EL (cell line): Measurements from ENCODE around the gene SESN3.
A peak's percentile ranks its signal among the peaks of the same experiment; 100 is the strongest.
"Not testable (repeated sequence)": the region's sequence is repeated elsewhere in the genome, so short reads cannot be mapped to it uniquely, and the experiment has no call there.

Source experiments
- DNase-seq: peaks from one replicate; pipeline ENCODE4 v3.0.0-alpha.2; 2016

SESN3 gene

GRCh38 chr11:95149651-95150364 is 81.2 kb downstream of the SESN3 start:
- no peak for DNase-seq

- no peak for DNase-seq
Measured at GRCh38 chr11:95148938-95149337, 82.1 kb downstream of the SESN3 start.

GRCh38 chr11:95148406-95148805 is 82.6 kb downstream of the SESN3 start:
- no peak for DNase-seq

GRCh38 chr11:95147364-95147905 is 83.6 kb downstream of the SESN3 start:
- DNase-seq = peak; percentile 89

- no peak for DNase-seq
Measured at GRCh38 chr11:95145430-95146060, 85.5 kb downstream of the SESN3 start.

GRCh38 chr11:95144313-95145235 is 86.4 kb downstream of the SESN3 start:
- DNase-seq = no peak

- DNase-seq = no peak
Measured at GRCh38 chr11:95143106-95143681, 87.8 kb downstream of the SESN3 start.

GRCh38 chr11:95142431-95142830 is 88.6 kb downstream of the SESN3 start:
- DNase-seq = no peak

- no peak for DNase-seq
Measured at GRCh38 chr11:95140397-95141033, 90.5 kb downstream of the SESN3 start.

- no peak for DNase-seq
Measured at GRCh38 chr11:95138448-95138847, 92.6 kb downstream of the SESN3 start.

- no peak for DNase-seq
Measured at GRCh38 chr11:95137299-95137698, 93.7 kb downstream of the SESN3 start.

GRCh38 chr11:95136747-95137146 is 94.3 kb downstream of the SESN3 start:
- DNase-seq = not testable (repeated sequence)

GRCh38 chr11:95135880-95136279 is 95.1 kb downstream of the SESN3 start:
- DNase-seq = no peak

GRCh38 chr11:95135155-95135554 is 95.8 kb downstream of the SESN3 start:
- DNase-seq = no peak

- DNase-seq = peak; percentile 74
Measured at GRCh38 chr11:95134491-95134890, 96.5 kb downstream of the SESN3 start.

- no peak for DNase-seq
Measured at GRCh38 chr11:95132956-95133355, 98.0 kb downstream of the SESN3 start.

- no peak for DNase-seq
Measured at GRCh38 chr11:95128602-95129001, 102.4 kb downstream of the SESN3 start.

- DNase-seq = no peak
Measured at GRCh38 chr11:95123556-95123955, 107.4 kb downstream of the SESN3 start.

- DNase-seq = no peak
Measured at GRCh38 chr11:95121698-95122097, 109.3 kb downstream of the SESN3 start.

- DNase-seq = no peak
Measured at GRCh38 chr11:95119361-95120060, 111.5 kb downstream of the SESN3 start.

- no peak for DNase-seq
Measured at GRCh38 chr11:95115597-95115996, 115.4 kb downstream of the SESN3 start.
